H1 (cell line): ENCODE measurements around the gene MPPE1. TPM values are rescaled to one million over a fixed set of nuclear protein-coding genes. Genes with fewer than 3 reads are reported as not detected.
A peak's percentile ranks its signal among the peaks of the same experiment; 100 is the strongest.
"Not testable (repeated sequence)": the region's sequence is repeated elsewhere in the genome, so short reads cannot be mapped to it uniquely, and the experiment has no call there.

Source experiments
- CTCF ChIA-PET: fragments of 300-600 bp; sonication (Branson Sonifier 250); formaldehyde crosslinking; loops from one replicate; lab custom pipeline; 2021; ENCODE audit not compliant: partially characterized antibody; lab: Charles Lee
- POLR2A ChIA-PET: fragments of 300-600 bp; sonication (Branson Sonifier 250); formaldehyde crosslinking; loops from one replicate; lab custom pipeline; 2021; ENCODE audit warnings: inconsistent platforms; ENCODE audit not compliant: partially characterized antibody; lab: Charles Lee
- DNase-seq, 2 experiments: peaks; one replicate each; pipeline versions ENCODE4 v3.0.0 to v3.0.0-alpha.2; 2010 to 2022; ENCODE audit warnings: low spot score in 2 of 2, low read depth in 1 of 2, mixed read lengths in 1 of 2
- FAIRE-seq: peaks from 2 replicates; lab custom pipeline; 2011; peaks lifted over from hg19 to GRCh38; lab: Jason Lieb, UNC
- H2AFZ ChIP-seq: 2 replicates; pipeline ENCODE4 v1.8.1; 2012; ENCODE audit warnings: low read length, inconsistent platforms
- H2AK5ac ChIP-seq: 2 replicates; pipeline ENCODE4 v1.6.1; 2013; ENCODE audit warnings: low read depth, low read length
- H2BK120ac ChIP-seq: replicated peaks from 2 replicates; pipeline ENCODE3; 2013; ENCODE audit warnings: low read depth, low read length, inconsistent platforms
- H2BK12ac ChIP-seq: 2 replicates; pipeline ENCODE4 v1.6.1; 2013; ENCODE audit warnings: low read depth, low read length
- H2BK15ac ChIP-seq: 2 replicates; pipeline ENCODE4 v1.6.1; 2013; ENCODE audit warnings: low read length
- H2BK20ac ChIP-seq: 2 replicates; pipeline ENCODE4 v1.6.1; 2013; ENCODE audit warnings: low read length
- H2BK5ac ChIP-seq: 2 replicates; pipeline ENCODE4 v1.6.1; 2013; ENCODE audit warnings: low read depth, low read length
- H3K14ac ChIP-seq: 2 replicates; pipeline ENCODE4 v1.6.1; 2013; ENCODE audit warnings: inconsistent platforms; ENCODE audit not compliant: insufficient read length
- H3K18ac ChIP-seq: 2 replicates; pipeline ENCODE4 v1.6.1; 2013; ENCODE audit warnings: low read length; ENCODE audit errors: extremely low read depth
- H3K23ac ChIP-seq: 2 replicates; pipeline ENCODE4 v1.6.1; 2013; ENCODE audit warnings: inconsistent platforms; ENCODE audit not compliant: insufficient read length
- H3K23me2 ChIP-seq: 2 replicates; pipeline ENCODE4 v1.6.1; 2013; ENCODE audit warnings: low read depth, low read length
- H3K27ac ChIP-seq: 2 replicates; pipeline ENCODE4 v1.6.1; 2011; ENCODE audit warnings: low read depth, low read length, inconsistent platforms
- H3K27me3 ChIP-seq, 4 experiments: replicated peaks in 1 of 4; 1 replicate in 1 of 4; 2 replicates in 3 of 4; pipeline versions ENCODE4 v1.6.1 to v1.8.1; 2011 to 2013; ENCODE audit warnings: low read length in 3 of 4, mild to moderate bottlenecking in 3 of 4, inconsistent platforms in 2 of 4, mixed read lengths in 2 of 4, moderate library complexity in 1 of 4; ENCODE audit not compliant: control insufficient read depth in 3 of 4, insufficient read depth in 3 of 4; ENCODE audit errors: extremely low read depth in 1 of 4
- H3K36me3 ChIP-seq, 4 experiments: 2 replicates each; pipeline versions ENCODE4 v1.6.1 to v1.8.1; 2011 to 2013; ENCODE audit warnings: mild to moderate bottlenecking in 4 of 4, low read length in 3 of 4, moderate library complexity in 2 of 4, control low read depth in 1 of 4, inconsistent platforms in 1 of 4; ENCODE audit not compliant: insufficient read depth in 4 of 4, control insufficient read depth in 2 of 4
- H3K4ac ChIP-seq: replicated peaks from 2 replicates; pipeline ENCODE3; 2013; ENCODE audit warnings: low read length, low read depth, mixed read lengths, inconsistent platforms; ENCODE audit not compliant: insufficient read length
- H3K4me1 ChIP-seq, 4 experiments: replicated peaks in 1 of 4; 1 replicate in 1 of 4; 2 replicates in 3 of 4; pipeline versions ENCODE4 v1.6.1 to v1.8.1; 2011 to 2013; ENCODE audit warnings: low read length in 3 of 4, inconsistent platforms in 2 of 4, mixed read lengths in 1 of 4; ENCODE audit not compliant: insufficient read depth in 4 of 4, control insufficient read depth in 3 of 4
- H3K4me2 ChIP-seq, 2 experiments: 2 replicates each; pipeline versions ENCODE4 v1.6.1 to v1.8.1; 2011 to 2013; ENCODE audit warnings: low read depth in 2 of 2, low read length in 2 of 2, control low read depth in 1 of 2, inconsistent platforms in 1 of 2, mild to moderate bottlenecking in 1 of 2; ENCODE audit not compliant: insufficient read depth in 1 of 2
- H3K4me3 ChIP-seq, 4 experiments: fragments of 200-600, 300-600 bp in 1 of 4; sonication (generic), shearing (Covaris generic), sonication (Bioruptor Twin) in 1 of 4; 2 replicates each; pipeline versions ENCODE4 v1.5.1 to v1.8.1; 2011 to 2016; ENCODE audit warnings: low read length in 4 of 4, low read depth in 3 of 4, control low read depth in 2 of 4, inconsistent platforms in 2 of 4, mild to moderate bottlenecking in 2 of 4, mixed read lengths in 1 of 4, moderate library complexity in 1 of 4; ENCODE audit not compliant: insufficient read depth in 2 of 4; ENCODE audit errors: extremely low read depth in 1 of 4
- H3K56ac ChIP-seq: replicated peaks from 2 replicates; pipeline ENCODE3; 2013; ENCODE audit warnings: low read depth, mild to moderate bottlenecking, mixed read lengths, low read length, inconsistent platforms; ENCODE audit not compliant: insufficient read length
- H3K79me1 ChIP-seq: 2 replicates; pipeline ENCODE4 v1.6.1; 2013; ENCODE audit warnings: low read depth, low read length, control low read depth
- H3K79me2 ChIP-seq, 2 experiments: 2 replicates each; pipeline versions ENCODE4 v1.6.1 to v1.8.1; 2012 to 2013; ENCODE audit warnings: low read length in 2 of 2, mild to moderate bottlenecking in 2 of 2, inconsistent platforms in 1 of 2; ENCODE audit not compliant: insufficient read depth in 2 of 2, control insufficient read depth in 1 of 2
- H3K9ac ChIP-seq, 4 experiments: replicated peaks in 1 of 4; 1 replicate in 1 of 4; 2 replicates in 3 of 4; pipeline versions ENCODE4 v1.6.1 to v1.8.1; 2011 to 2013; ENCODE audit warnings: low read depth in 3 of 4, low read length in 3 of 4, control low read depth in 2 of 4, mild to moderate bottlenecking in 2 of 4, moderate library complexity in 2 of 4, inconsistent platforms in 1 of 4; ENCODE audit errors: extremely low read depth in 1 of 4
- H3K9me3 ChIP-seq, 2 experiments: 2 replicates each; pipeline versions ENCODE4 v1.6.1 to v1.8.1; 2012 to 2013; ENCODE audit warnings: mild to moderate bottlenecking in 2 of 2, moderate library complexity in 2 of 2, control low read depth in 1 of 2, inconsistent platforms in 1 of 2, low read depth in 1 of 2, low read length in 1 of 2, mixed read lengths in 1 of 2; ENCODE audit not compliant: insufficient read depth in 2 of 2
- H4K20me1 ChIP-seq, 2 experiments: replicated peaks in 1 of 2; 2 replicates each; pipeline versions ENCODE3 to v1.8.1; 2011 to 2013; ENCODE audit warnings: inconsistent platforms in 2 of 2, low read length in 2 of 2, mild to moderate bottlenecking in 1 of 2; ENCODE audit not compliant: insufficient read depth in 2 of 2, control insufficient read depth in 1 of 2
- H4K5ac ChIP-seq: 2 replicates; pipeline ENCODE4 v1.6.1; 2013; ENCODE audit warnings: low read length, low read depth, mixed read lengths, inconsistent platforms; ENCODE audit not compliant: insufficient read length
- H4K8ac ChIP-seq: 2 replicates; pipeline ENCODE4 v1.8.0; 2013; ENCODE audit warnings: mild to moderate bottlenecking, moderate library complexity, low read length, inconsistent platforms; ENCODE audit not compliant: insufficient read depth; ENCODE audit errors: extremely low read depth
- H4K91ac ChIP-seq: replicated peaks from 2 replicates; pipeline ENCODE3; 2013; ENCODE audit warnings: low read length, mixed read lengths, inconsistent platforms; ENCODE audit not compliant: insufficient read length
- WGBS, 2 experiments: shearing (Covaris generic) in 1 of 2; methylation state at CpG; one replicate each; pipeline versions ENCODE4 v1.1.6 to v1.1.7; 2013 to 2015; ENCODE audit warnings: low lambda C conversion rate in 2 of 2, mixed read lengths in 2 of 2, inconsistent platforms in 1 of 2, low coverage in 1 of 2, missing lambda C conversion rate in 1 of 2; ENCODE audit not compliant: insufficient replicate concordance in 2 of 2, insufficient coverage in 1 of 2, insufficient read length in 1 of 2; ENCODE audit errors: extremely low coverage in 1 of 2, missing lambda C conversion rate in 1 of 2; 5-methylcytosine and 5-hydroxymethylcytosine counted together
- polyA plus RNA-seq, 7 experiments: library from polyadenylated mRNA; depleted of rRNA in 3 of 7; stranded (reverse) in 5 of 7; unstranded in 2 of 7; fragments of >200 nt in 5 of 7; fragments of 200-250 nt in 2 of 7; gene quantifications; 1 replicate in 5 of 7; 2 replicates in 1 of 7; 4 replicates in 1 of 7; pipeline versions ENCODE4 v1.2.1 to v1.2.3, GENCODE V29; 2011 to 2013; ENCODE audit warnings: missing spikeins in 2 of 7, mixed read lengths in 2 of 7
- total RNA-seq: library from RNA; stranded (reverse); fragmentation: NEBNext Ultra II Directional; extraction: Animal tissue kit (Norgen Biotek cat#: 25700); gene quantifications from 2 replicates; pipeline ENCODE4 v1.2.1, GENCODE V29; 2021

The MPPE1 gene
- total and polyA plus RNA-seq, 2 of the 8 experiments (the other 6 are each of a cell fraction or from before 2014, with no cell fraction given), result 13.7 to 20.9 TPM

- not testable (repeated sequence) for H3K4me1 ChIP-seq, H3K4me3 ChIP-seq, H4K20me1 ChIP-seq, H3K79me2 ChIP-seq, DNase-seq, H3K23ac ChIP-seq, H4K5ac ChIP-seq, H2BK120ac ChIP-seq, H3K18ac ChIP-seq, H3K9ac ChIP-seq, H2AK5ac ChIP-seq, H3K27ac ChIP-seq, H3K36me3 ChIP-seq, H3K79me1 ChIP-seq, H3K14ac ChIP-seq, H2BK15ac ChIP-seq, H3K56ac ChIP-seq, H2AFZ ChIP-seq, H3K27me3 ChIP-seq, H3K9me3 ChIP-seq, H3K4ac ChIP-seq, FAIRE-seq, H2BK5ac ChIP-seq, H4K91ac ChIP-seq, H2BK20ac ChIP-seq, H4K8ac ChIP-seq, H3K23me2 ChIP-seq
- H2BK12ac ChIP-seq, result peak overlapping the region; percentile 14; the same call in 1 of the 2 replicates
- ChIA-PET CTCF (interaction anchor here (0.7 to 22.3 kb wide), 9 partner anchors 10 to 235 kb away, joined by 3 to 471 read pairs (median 5); no protein-coding TSS in a partner anchor), POLR2A (interaction anchor here (0.7 to 5.7 kb wide), 10 partner anchors 9 to 195 kb away, joined by 3 to 29 read pairs (median 4); partner anchors contain the start of gene IMPA2)
- WGBS, 2 experiments, result 92% methylated on average over 18 of the region's 22 CpGs; no CpG with 5 or more reads in 1 of the 2 experiments
- peak overlapping the region in 1 of 2 experiments; percentile 58; a peak in 1 of 4 replicates for H3K4me2 ChIP-seq
Measured at GRCh38 chr18:11945834-11946659, 37.9 kb upstream of the MPPE1 start.
